Kidney glomerular epithelial cell (primary cell): ENCODE measurements around the gene DERL3.

Source experiments
- DNase-seq: peaks from one replicate; lab custom pipeline; 2025; lab: John Stamatoyannopoulos, UW

Gene DERL3

DNA sequence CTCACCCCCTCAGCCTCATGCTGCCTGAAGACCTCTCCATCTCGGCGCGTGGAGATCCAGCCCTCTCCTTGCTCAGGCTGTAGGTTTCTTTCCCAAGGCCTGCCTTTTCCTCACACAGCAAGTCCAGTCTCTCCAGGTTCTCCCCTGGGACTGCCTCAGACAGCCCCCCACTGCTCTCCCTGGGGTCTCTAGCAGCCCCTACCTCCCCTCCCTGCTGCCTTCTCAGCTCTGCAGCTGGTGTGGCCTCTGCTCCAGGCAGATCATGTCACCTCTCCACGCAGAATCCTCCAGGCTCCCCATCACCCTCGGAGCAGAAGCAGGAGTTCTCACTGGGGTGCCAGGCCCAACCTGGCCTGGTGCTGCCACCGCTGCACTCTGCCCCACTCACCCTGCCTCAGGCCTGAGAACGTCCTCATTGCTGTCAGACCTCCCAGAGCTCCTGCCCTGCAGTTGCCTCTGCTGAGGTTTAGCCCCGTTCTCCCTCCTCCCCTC lies 36.9 kb downstream of the DERL3 start:
- no peak for DNase-seq

- DNase-seq, result no peak
Measured at GRCh38 chr22:23801238-23801821, 37.5 kb downstream of the DERL3 start.

GRCh38 chr22:23800297-23801237 lies 38.2 kb downstream of the DERL3 start:
- no peak for DNase-seq

DNA sequence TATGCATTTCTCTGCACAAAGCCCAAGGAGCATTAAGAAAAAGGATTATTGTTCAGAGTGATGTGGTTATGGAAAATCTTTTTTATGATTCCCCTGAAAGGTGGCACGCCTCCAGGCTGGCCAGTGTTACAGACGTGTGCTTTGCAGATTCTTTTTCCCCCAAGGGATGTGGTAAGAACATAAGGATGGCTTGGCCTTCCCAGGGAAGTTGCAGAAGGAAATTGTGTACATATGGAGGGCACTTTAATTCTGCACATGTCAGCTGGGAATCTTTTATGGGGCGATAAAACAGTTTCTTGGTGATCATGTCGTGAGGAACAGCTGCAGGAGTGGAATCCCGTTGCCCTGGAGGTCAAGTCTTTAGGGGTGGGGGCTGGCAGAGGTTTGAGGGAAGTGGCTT lies 42.3 kb downstream of the DERL3 start:
- DNase-seq, result no peak

- DNase-seq, result no peak
Measured at GRCh38 chr22:23793326-23793725, 45.5 kb downstream of the DERL3 start.

GRCh38 chr22:23791738-23792645 lies 46.8 kb downstream of the DERL3 start:
- DNase-seq, result no peak

GRCh38 chr22:23790819-23791737 lies 47.7 kb downstream of the DERL3 start:
- DNase-seq, result no peak

DNA sequence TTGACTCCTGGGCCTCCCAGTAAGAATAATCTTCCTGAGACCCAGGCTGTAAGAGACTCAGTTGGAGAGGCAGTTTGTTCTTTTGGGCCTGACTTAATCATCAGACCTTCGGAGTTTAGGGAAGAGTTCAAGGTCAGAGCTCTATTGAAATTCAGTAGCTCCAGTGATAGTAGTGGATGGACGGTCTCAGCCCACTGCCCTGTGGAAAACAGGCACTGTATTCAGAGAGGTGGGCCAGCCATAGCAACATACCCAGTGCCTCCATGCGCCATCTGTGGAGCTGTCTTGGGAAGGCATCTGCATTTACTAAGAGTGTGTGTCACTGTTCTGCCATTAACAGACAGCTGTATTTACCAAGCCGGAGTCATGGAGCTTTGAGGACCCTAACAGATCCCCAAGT lies 49.2 kb downstream of the DERL3 start:
- no peak for DNase-seq

GRCh38 chr22:23789121-23789520 lies 49.7 kb downstream of the DERL3 start:
- DNase-seq, result no peak

GRCh38 chr22:23787910-23788309 lies 50.9 kb downstream of the DERL3 start:
- DNase-seq, result no peak

GRCh38 chr22:23787600-23787896 lies 51.3 kb downstream of the DERL3 start:
- DNase-seq, result no peak

DNA sequence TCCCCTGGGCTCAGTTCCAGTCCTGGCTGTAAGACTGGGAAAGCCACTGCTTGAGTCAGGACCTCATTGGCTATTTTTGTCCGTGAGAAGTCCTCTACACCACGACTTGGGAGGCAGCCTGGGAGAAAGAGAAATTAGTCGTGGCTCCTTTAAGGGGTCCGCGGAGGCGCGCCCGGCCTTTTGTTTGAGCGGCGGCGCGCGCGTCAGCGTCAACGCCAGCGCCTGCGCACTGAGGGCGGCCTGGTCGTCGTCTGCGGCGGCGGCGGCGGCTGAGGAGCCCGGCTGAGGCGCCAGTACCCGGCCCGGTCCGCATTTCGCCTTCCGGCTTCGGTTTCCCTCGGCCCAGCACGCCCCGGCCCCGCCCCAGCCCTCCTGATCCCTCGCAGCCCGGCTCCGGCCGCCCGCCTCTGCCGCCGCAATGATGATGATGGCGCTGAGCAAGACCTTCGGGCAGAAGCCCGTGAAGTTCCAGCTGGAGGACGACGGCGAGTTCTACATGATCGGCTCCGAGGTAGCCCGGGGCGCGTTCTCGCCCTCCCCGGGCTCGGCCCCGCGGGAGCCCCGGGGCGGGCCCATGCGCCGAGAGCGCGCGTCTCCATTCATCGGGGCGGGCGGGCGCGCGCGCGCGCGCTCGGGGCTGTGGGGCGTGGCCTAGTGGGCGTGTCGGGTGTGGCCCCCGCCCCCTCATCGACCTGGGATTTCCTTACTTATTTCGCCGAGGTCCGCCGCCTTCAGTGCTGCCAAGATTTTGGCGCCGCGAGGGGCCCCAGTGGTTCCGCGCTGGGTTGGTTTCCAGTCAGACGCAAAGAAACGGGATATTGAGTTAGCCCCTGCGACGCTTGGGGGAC lies 51.8 kb downstream of the DERL3 start, which contains the start of gene SMARCB1:
SMARCB1 (plus strand) TSS at position 215 of the 848 bp plus-strand sequence; CDS start at position 419, 204 bp downstream.
- peak; percentile 70 for DNase-seq

DNA sequence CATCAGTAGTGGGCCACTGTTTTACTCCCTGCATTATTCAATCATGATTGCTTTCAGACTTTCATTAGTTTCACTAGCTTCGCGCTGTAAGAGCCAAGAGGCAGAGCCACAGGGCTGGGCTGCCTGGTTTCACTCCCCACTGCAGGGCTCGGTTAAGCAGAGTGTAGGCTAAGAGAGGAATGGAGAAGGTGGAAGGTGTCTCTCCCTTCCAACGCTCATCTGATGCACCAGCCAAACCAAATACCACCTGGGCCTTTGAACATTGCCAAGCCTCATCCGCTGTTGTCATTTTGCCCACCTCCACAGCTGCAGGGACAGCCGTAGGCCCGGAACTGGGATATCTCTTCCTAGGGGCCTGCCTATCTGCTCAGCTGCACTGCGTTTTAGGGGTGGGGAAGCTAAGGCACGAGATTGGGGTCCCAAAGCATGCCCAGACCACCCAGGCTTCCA lies 52.5 kb downstream of the DERL3 start:
- DNase-seq, result no peak
